Activated T-cell treated with anti-CD3 and anti-CD28 coated beads, Interleukin-2, amount 50 U/mL, for 72 hours (primary cell): ENCODE measurements around the gene NXN. TPM values are rescaled to one million over a fixed set of nuclear protein-coding genes. Genes with fewer than 3 reads are reported as not detected.
A peak's percentile ranks its signal among the peaks of the same experiment; 100 is the strongest.
"Not testable (repeated sequence)": the region's sequence is repeated elsewhere in the genome, so short reads cannot be mapped to it uniquely, and the experiment has no call there.

Experiments
- ATAC-seq, 2 donors: fragments of 150-1000 bp; cut with Tn5 transposase; replicated peaks in 1 of 2; 2 replicates each; pipeline ENCODE4 v1.10.0; 2021; ENCODE audit warnings: moderate library complexity in 2 of 2, mild to moderate bottlenecking in 1 of 2
- DNase-seq, 2 donors: peaks; one replicate each; pipeline ENCODE4 v3.0.0; 2021 to 2022; ENCODE audit warnings: mixed read lengths in 1 of 2
- H3K27ac Mint-ChIP-seq: one replicate; pipeline ENCODE4 v1.8.0; 2022; ENCODE audit warnings: mild to moderate bottlenecking, moderate library complexity, mixed read lengths
- H3K27me3 Mint-ChIP-seq: one replicate; pipeline ENCODE4 v1.8.0; 2022; ENCODE audit warnings: low read depth, mixed read lengths
- H3K36me3 Mint-ChIP-seq, 2 donors: one replicate each; pipeline ENCODE4 v1.8.0; 2022; ENCODE audit warnings: mixed read lengths in 2 of 2, mild to moderate bottlenecking in 1 of 2; ENCODE audit not compliant: insufficient read depth in 2 of 2
- H3K4me1 Mint-ChIP-seq: one replicate; pipeline ENCODE4 v1.8.0; 2022; ENCODE audit warnings: low read depth, mixed read lengths
- H3K4me3 Mint-ChIP-seq, 2 donors: one replicate each; pipeline ENCODE4 v1.8.0; 2022; ENCODE audit warnings: mild to moderate bottlenecking in 2 of 2, mixed read lengths in 2 of 2, moderate library complexity in 2 of 2
- H3K9me3 Mint-ChIP-seq, 2 donors: one replicate each; pipeline ENCODE4 v1.8.0; 2022; ENCODE audit warnings: mixed read lengths in 2 of 2
- total RNA-seq, 2 donors: library from RNA; stranded (reverse); gene quantifications; one replicate each; pipeline ENCODE4 v1.2.3, GENCODE V29; 2022

The NXN gene
- total RNA-seq, 2 donors from 2014 or later = 1.2 to 1.7 TPM

GRCh38 chr17:784143-784542 lies 195.4 kb downstream of the NXN start:
- DNase-seq (peak in 1 of 2 donors; percentile 10), ATAC-seq (peak; percentile 42 to 47)

GRCh38 chr17:781805-782731 lies 197.5 kb downstream of the NXN start, which contains the start of the genes GLOD4 and MRM3:
GLOD4 (minus strand) TSS chr17:782280; CDS start chr17:782255, 25 bp downstream.
MRM3 (plus strand) TSS chr17:782353; CDS start chr17:782379, 26 bp downstream.
- H3K4me1 Mint-ChIP-seq = peaks cover 39% of the 10 kb centered on the region
- ATAC-seq (peak; percentile 96), DNase-seq (peak; percentile 94 to 97)
- peak within 1 kb of the TSS; percentile 97 to 98 for H3K4me3 Mint-ChIP-seq
- H3K36me3 Mint-ChIP-seq = peaks cover 0 to 11% of the 10 kb centered on the region in 2 donors
- no peaks in the 10 kb centered on the region for H3K9me3 Mint-ChIP-seq
- H3K27me3 Mint-ChIP-seq = no peaks in the 10 kb centered on the region
- H3K27ac Mint-ChIP-seq = peak within 1 kb of the TSS; percentile 94

More at GRCh38 chr17:784143-784542, 195.4 kb downstream of the NXN start:
- no peaks in the 10 kb centered on the region for H3K9me3 Mint-ChIP-seq
- H3K27me3 Mint-ChIP-seq = no peaks in the 10 kb centered on the region
- peaks cover 2 to 9% of the 10 kb centered on the region in 2 donors for H3K36me3 Mint-ChIP-seq
- H3K4me1 Mint-ChIP-seq = peaks cover 39% of the 10 kb centered on the region
- H3K4me3 Mint-ChIP-seq = peak overlapping the region; percentile 97 to 98
- peak overlapping the region; percentile 91 for H3K27ac Mint-ChIP-seq

- Mint-ChIP-seq H3K9me3 (no peaks in the 10 kb centered on the region), H3K27me3 (no peaks in the 10 kb centered on the region), H3K27ac (no peak overlapping the region), H3K4me3 (no peak overlapping the region), H3K36me3 (peaks cover 8 to 27% of the 10 kb centered on the region in 2 donors), H3K4me1 (peaks cover 42% of the 10 kb centered on the region)
- DNase-seq = no peak
- ATAC-seq = no peak
These were observed 201.5 kb downstream of the NXN start for GRCh38 chr17:778096-778495.

GRCh38 chr17:774313-774584 lies 205.3 kb downstream of the NXN start:
- no peaks in the 10 kb centered on the region for H3K9me3 Mint-ChIP-seq
- no peaks in the 10 kb centered on the region for H3K27me3 Mint-ChIP-seq
- ATAC-seq (no peak), DNase-seq (no peak)
- H3K4me3 Mint-ChIP-seq = peak overlapping the region; percentile 55 to 78
- peaks cover 25% of the 10 kb centered on the region for H3K4me1 Mint-ChIP-seq
- H3K36me3 Mint-ChIP-seq = peaks cover 8 to 36% of the 10 kb centered on the region in 2 donors
- H3K27ac Mint-ChIP-seq = peak overlapping the region; percentile 77

- DNase-seq (no peak), ATAC-seq (peak; percentile 11 to 44)
- peaks cover 9 to 40% of the 10 kb centered on the region in 2 donors for H3K36me3 Mint-ChIP-seq
- no peaks in the 10 kb centered on the region for H3K27me3 Mint-ChIP-seq
- peak overlapping the region; percentile 55 to 78 for H3K4me3 Mint-ChIP-seq
- H3K9me3 Mint-ChIP-seq = no peaks in the 10 kb centered on the region
- H3K27ac Mint-ChIP-seq = peak overlapping the region; percentile 77
- H3K4me1 Mint-ChIP-seq = peaks cover 25% of the 10 kb centered on the region
These were observed 205.9 kb downstream of the NXN start for GRCh38 chr17:773467-774312.

- no peaks in the 10 kb centered on the region for H3K9me3 Mint-ChIP-seq
- DNase-seq (no peak), ATAC-seq (no peak)
- H3K27ac Mint-ChIP-seq = peak overlapping the region; percentile 77
- H3K4me3 Mint-ChIP-seq = no peak overlapping the region
- peaks cover 25% of the 10 kb centered on the region for H3K4me1 Mint-ChIP-seq
- H3K27me3 Mint-ChIP-seq = no peaks in the 10 kb centered on the region
- H3K36me3 Mint-ChIP-seq = peaks cover 9 to 37% of the 10 kb centered on the region in 2 donors
These were observed 206.6 kb downstream of the NXN start for GRCh38 chr17:773016-773415.

GRCh38 chr17:767076-767475 lies 212.5 kb downstream of the NXN start:
- Mint-ChIP-seq H3K27ac (peak overlapping the region; percentile 3), H3K27me3 (no peaks in the 10 kb centered on the region), H3K9me3 (no peaks in the 10 kb centered on the region), H3K4me3 (no peak overlapping the region), H3K4me1 (no peaks in the 10 kb centered on the region), H3K36me3 (peaks cover 12 to 32% of the 10 kb centered on the region in 2 donors)
- ATAC-seq = no peak
- no peak for DNase-seq

- H3K4me1 Mint-ChIP-seq = no peaks in the 10 kb centered on the region
- H3K9me3 Mint-ChIP-seq = peaks cover 0 to 3% of the 10 kb centered on the region in 2 donors
- H3K36me3 Mint-ChIP-seq = peaks cover 5 to 22% of the 10 kb centered on the region in 2 donors
- H3K4me3 Mint-ChIP-seq = no peak overlapping the region
- ATAC-seq (no peak), DNase-seq (no peak)
- H3K27ac Mint-ChIP-seq = no peak overlapping the region
- H3K27me3 Mint-ChIP-seq = no peaks in the 10 kb centered on the region
These were observed 219.2 kb downstream of the NXN start for GRCh38 chr17:760371-760770.

- H3K36me3 Mint-ChIP-seq = peaks cover 3 to 18% of the 10 kb centered on the region in 2 donors
- no peaks in the 10 kb centered on the region for H3K4me1 Mint-ChIP-seq
- DNase-seq (no peak), ATAC-seq (no peak)
- H3K27ac Mint-ChIP-seq = no peak overlapping the region
- H3K4me3 Mint-ChIP-seq = no peak overlapping the region
- H3K9me3 Mint-ChIP-seq = peaks cover 0 to 3% of the 10 kb centered on the region in 2 donors
- H3K27me3 Mint-ChIP-seq = no peaks in the 10 kb centered on the region
These were observed 219.6 kb downstream of the NXN start for GRCh38 chr17:759964-760363.

GRCh38 chr17:756010-756567 lies 223.5 kb downstream of the NXN start:
- H3K27me3 Mint-ChIP-seq, H3K4me3 Mint-ChIP-seq, DNase-seq, ATAC-seq, H3K27ac Mint-ChIP-seq, H3K9me3 Mint-ChIP-seq: not testable (repeated sequence)
- peaks cover 15% of the 10 kb centered on the region for H3K4me1 Mint-ChIP-seq
- H3K36me3 Mint-ChIP-seq = peaks cover 0 to 16% of the 10 kb centered on the region in 2 donors

GRCh38 chr17:755319-755961 lies 224.1 kb downstream of the NXN start:
- peaks cover 21% of the 10 kb centered on the region for H3K4me1 Mint-ChIP-seq
- peaks cover under 1 to 16% of the 10 kb centered on the region in 2 donors for H3K36me3 Mint-ChIP-seq
- not testable (repeated sequence) for H3K9me3 Mint-ChIP-seq, ATAC-seq, DNase-seq, H3K27me3 Mint-ChIP-seq, H3K27ac Mint-ChIP-seq, H3K4me3 Mint-ChIP-seq

GRCh38 chr17:753418-753817 lies 226.2 kb downstream of the NXN start:
- peak overlapping the region; percentile 79 for H3K27ac Mint-ChIP-seq

More at GRCh38 chr17:753418-753817, 226.2 kb downstream of the NXN start:
- Mint-ChIP-seq H3K9me3 (peaks cover 0 to 7% of the 10 kb centered on the region in 2 donors), H3K27me3 (no peaks in the 10 kb centered on the region), H3K4me1 (peaks cover 28% of the 10 kb centered on the region), H3K4me3 (peak overlapping the region; percentile 57 to 64), H3K36me3 (peaks cover 11 to 25% of the 10 kb centered on the region in 2 donors)
- ATAC-seq (no peak), DNase-seq (no peak)
